ENCODE data around the gene ST3GAL3. TPM values are rescaled to one million over a fixed set of nuclear protein-coding genes. Genes with fewer than 3 reads are reported as not detected.
A peak's percentile ranks its signal among the peaks of the same experiment; 100 is the strongest.

The ST3GAL3 gene
- total RNA-seq, 1 donor from 2014 or later: 24.3 TPM

DNA sequence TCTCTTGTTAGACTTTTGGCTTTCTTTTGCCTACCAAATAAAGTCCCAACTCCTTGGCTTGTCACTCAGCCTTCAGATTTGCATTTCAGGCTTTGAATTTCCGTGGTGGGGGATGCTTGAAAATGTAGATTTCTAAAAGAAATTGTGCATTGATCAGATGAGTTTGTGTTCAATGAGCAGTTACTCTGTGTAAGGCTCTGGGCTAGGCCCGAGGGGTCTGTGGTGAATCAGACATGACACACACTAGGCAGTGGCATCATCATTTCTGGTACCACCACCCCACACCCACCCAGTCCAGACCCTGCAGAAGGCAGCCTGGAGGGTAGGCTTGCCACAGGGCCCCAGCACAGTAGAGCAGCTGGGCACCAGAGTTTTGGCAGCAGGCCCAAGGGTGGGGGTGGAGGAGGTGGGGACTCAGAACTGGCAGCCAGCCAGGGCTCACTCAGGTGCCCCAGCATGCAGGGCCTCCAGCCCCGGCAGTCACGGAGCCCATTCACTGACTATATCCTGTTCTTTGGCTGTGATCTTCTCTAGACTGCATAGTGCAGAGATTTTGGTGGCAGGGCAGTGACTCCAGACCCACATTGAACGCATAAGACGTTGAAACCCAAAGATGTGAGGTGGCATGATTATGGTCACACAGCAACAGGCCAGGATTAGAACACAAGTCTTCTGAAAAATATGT is 129.1 kb downstream of the ST3GAL3 start:
- H3K9me3 Mint-ChIP-seq: no peaks in the 10 kb centered on the region
- POLR2A ChIA-PET: no interaction called here
- H3K4me3 Mint-ChIP-seq: no peak overlapping the region

DNA sequence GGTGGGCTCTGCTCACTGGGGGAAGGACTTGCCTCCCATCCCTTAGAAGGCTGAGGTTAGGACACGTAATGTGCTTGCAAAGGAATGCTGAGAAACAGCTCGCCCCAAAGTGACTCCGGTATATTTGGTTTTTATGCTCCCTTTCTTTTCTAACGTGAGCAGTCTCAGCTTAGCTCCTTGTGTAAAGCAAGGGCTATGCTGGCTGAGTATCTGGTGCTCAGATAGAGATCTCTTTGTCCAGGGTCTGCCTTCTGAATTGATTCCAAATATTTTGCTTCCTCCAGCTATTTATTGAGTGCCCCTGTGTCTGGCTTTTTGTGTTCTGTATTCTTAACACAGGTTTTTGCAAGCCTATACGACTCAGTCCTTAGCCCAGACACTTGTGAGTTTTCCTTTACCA is 131.7 kb downstream of the ST3GAL3 start:
- H3K9me3 Mint-ChIP-seq: peaks cover 6% of the 10 kb centered on the region
- H3K27me3 Mint-ChIP-seq: no peaks in the 10 kb centered on the region
- peaks cover 30% of the 10 kb centered on the region for H3K4me1 Mint-ChIP-seq
- no peak overlapping the region for H3K27ac Mint-ChIP-seq
- peaks cover 55% of the 10 kb centered on the region for H3K36me3 Mint-ChIP-seq (ENCODE audit: low read depth)
- ChIA-PET CTCF (no interaction called here), POLR2A (no interaction called here)
- intact Hi-C loops (cut with micrococcal nuclease): no loop called here
- no peak for DNase-seq
- TF ChIP-seq, protein P1, sequence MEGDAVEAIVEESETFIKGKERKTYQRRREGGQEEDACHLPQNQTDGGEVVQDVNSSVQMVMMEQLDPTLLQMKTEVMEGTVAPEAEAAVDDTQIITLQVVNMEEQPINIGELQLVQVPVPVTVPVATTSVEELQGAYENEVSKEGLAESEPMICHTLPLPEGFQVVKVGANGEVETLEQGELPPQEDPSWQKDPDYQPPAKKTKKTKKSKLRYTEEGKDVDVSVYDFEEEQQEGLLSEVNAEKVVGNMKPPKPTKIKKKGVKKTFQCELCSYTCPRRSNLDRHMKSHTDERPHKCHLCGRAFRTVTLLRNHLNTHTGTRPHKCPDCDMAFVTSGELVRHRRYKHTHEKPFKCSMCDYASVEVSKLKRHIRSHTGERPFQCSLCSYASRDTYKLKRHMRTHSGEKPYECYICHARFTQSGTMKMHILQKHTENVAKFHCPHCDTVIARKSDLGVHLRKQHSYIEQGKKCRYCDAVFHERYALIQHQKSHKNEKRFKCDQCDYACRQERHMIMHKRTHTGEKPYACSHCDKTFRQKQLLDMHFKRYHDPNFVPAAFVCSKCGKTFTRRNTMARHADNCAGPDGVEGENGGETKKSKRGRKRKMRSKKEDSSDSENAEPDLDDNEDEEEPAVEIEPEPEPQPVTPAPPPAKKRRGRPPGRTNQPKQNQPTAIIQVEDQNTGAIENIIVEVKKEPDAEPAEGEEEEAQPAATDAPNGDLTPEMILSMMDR (IDR thresholded peaks at IDR 0.05): no peak
- no peak overlapping the region for H3K4me3 Mint-ChIP-seq
- ATAC-seq (ENCODE audit: low read depth): no peak

More for the DNA sequence above, 129.1 kb downstream of the ST3GAL3 start:
- TF ChIP-seq, protein P1 (IDR thresholded peaks at IDR 0.05): no peak
- peak; percentile 83 for ATAC-seq (ENCODE audit: low read depth)
- peak; percentile 37 for DNase-seq
- Mint-ChIP-seq H3K27ac (peak overlapping the region; percentile 77), H3K27me3 (no peaks in the 10 kb centered on the region), H3K36me3 (ENCODE audit: low read depth) (peaks cover 32% of the 10 kb centered on the region), H3K4me1 (peaks cover 56% of the 10 kb centered on the region)
- CTCF ChIA-PET: no interaction called here
- intact Hi-C loops (cut with micrococcal nuclease): no loop called here

DNA sequence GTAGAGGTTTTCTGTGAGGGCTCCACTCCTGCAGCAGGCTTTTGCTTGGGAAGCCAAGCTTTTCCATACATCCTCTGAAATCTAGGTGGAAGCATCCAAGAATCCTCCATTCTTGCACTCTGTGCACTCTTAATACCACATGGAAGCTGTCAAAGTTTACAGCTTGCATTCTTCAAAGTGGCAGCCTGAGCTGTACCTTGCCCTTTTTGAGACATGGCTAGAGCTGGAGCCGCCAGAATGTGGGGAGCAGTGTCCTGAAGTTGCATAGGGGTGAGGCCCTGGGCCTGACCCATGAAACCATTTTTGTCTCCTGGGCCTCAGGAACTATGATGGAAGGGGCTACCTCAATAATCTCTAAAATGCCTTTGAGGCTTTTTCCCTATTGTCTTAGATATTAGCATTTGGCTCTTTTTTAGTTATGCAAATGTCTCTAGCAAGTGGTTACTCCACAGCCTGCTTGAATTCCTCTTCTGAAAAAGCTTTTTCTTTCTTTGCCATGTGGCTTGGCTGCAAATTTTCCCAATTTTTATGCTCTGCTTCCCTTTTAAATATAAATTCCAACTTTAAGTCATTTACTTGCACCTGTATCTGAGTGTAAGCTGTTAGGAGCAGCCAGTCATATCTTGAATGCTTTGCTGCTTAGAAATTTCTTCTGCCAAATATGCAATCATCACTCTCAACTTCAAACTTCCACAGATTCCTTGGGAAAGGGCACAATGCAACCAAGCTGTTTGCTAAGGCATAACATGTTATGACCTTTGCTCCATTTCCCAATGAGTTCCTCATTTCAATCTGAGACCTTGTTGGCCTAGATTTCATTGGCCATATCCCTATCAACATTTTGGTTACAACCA is 134.2 kb downstream of the ST3GAL3 start:
- Mint-ChIP-seq H3K4me1 (peaks cover 5% of the 10 kb centered on the region), H3K9me3 (peaks cover 6% of the 10 kb centered on the region), H3K36me3 (ENCODE audit: low read depth) (peaks cover 55% of the 10 kb centered on the region), H3K4me3 (no peak overlapping the region), H3K27ac (no peak overlapping the region), H3K27me3 (no peaks in the 10 kb centered on the region)
- DNase-seq (no peak), ATAC-seq (ENCODE audit: low read depth) (no peak)
- TF ChIP-seq, protein P1 (IDR thresholded peaks at IDR 0.05): no peak
- intact Hi-C loops (cut with micrococcal nuclease): no loop called here
- CTCF ChIA-PET: no interaction called here
- POLR2A ChIA-PET: no interaction called here

DNA sequence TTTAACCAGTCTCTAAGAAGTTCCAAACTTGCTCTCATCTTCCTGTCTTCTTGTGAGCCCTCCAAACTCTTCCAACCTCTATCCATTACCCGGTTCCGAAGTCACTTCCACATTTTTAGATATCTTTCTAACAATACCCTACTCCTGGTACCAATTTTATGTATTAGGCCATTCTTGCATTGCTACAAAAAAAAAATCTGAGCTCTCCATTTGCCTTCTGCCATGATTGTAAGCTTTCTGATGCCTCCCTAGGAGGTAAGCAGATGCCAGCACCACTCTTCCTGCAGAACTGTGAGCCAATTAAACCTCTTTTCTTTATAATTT is 134.8 kb downstream of the ST3GAL3 start:
- no peak for ATAC-seq (ENCODE audit: low read depth)
- peaks cover 6% of the 10 kb centered on the region for H3K9me3 Mint-ChIP-seq
- intact Hi-C loops (cut with micrococcal nuclease): no loop called here
- TF ChIP-seq, protein P1 (IDR thresholded peaks at IDR 0.05): no peak
- H3K4me1 Mint-ChIP-seq: no peaks in the 10 kb centered on the region
- ChIA-PET POLR2A (no interaction called here), CTCF (no interaction called here)
- no peaks in the 10 kb centered on the region for H3K27me3 Mint-ChIP-seq
- H3K36me3 Mint-ChIP-seq (ENCODE audit: low read depth): peaks cover 55% of the 10 kb centered on the region
- no peak for DNase-seq
- H3K4me3 Mint-ChIP-seq: no peak overlapping the region
- H3K27ac Mint-ChIP-seq: no peak overlapping the region

DNA sequence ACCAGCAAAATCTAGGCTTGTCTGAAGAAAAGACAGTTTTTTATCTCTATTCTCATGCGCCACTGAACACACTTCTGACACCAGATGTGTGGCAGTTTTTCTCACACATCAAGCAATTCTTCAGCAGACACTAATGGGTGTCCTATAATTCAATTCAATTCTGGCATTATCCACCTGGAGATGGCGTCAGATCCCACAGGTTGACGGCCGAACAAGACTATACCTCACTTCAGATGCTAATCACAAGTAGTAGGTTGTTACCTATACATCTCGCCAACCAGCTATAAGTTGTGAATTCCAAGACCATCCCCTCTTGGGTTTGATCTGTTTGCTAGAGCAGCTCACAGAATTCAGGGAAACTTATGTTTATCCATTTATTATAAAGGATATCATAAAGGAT is 136.3 kb downstream of the ST3GAL3 start:
- peaks cover 49% of the 10 kb centered on the region for H3K36me3 Mint-ChIP-seq (ENCODE audit: low read depth)
- no peak for DNase-seq
- intact Hi-C loops (cut with micrococcal nuclease): no loop called here

More for the DNA sequence above, 136.3 kb downstream of the ST3GAL3 start:
- no peaks in the 10 kb centered on the region for H3K4me1 Mint-ChIP-seq
- no peak overlapping the region for H3K4me3 Mint-ChIP-seq
- no peak for ATAC-seq (ENCODE audit: low read depth)
- ChIA-PET POLR2A (no interaction called here), CTCF (interaction anchor here (1.2 kb wide), 1 partner anchor 80 kb away, joined by 3 read pairs; no protein-coding TSS in a partner anchor)
- TF ChIP-seq, protein P1 (IDR thresholded peaks at IDR 0.05): no peak
- H3K27ac Mint-ChIP-seq: no peak overlapping the region
- no peaks in the 10 kb centered on the region for H3K27me3 Mint-ChIP-seq
- peaks cover 6% of the 10 kb centered on the region for H3K9me3 Mint-ChIP-seq
